HEK293 (cell line): Measurements from ENCODE around the gene METTL25B.

ENCODE experiments used
- HOXA7 ChIP-seq: sonication (generic); formaldehyde crosslinking; IDR thresholded peaks from 2 replicates; pipeline ENCODE4 v1.8.1; 2022; ENCODE audit warnings: missing genetic modification reagents, borderline replicate concordance
- SETDB1 ChIP-seq: IDR thresholded peaks from one replicate; pipeline ENCODE4 v1.6.1; 2017; ENCODE audit warnings: mild to moderate bottlenecking, low read length, moderate library complexity, mixed read lengths; ENCODE audit not compliant: insufficient read length
- SP2 ChIP-seq: fragments of 450-650 bp; formaldehyde crosslinking; IDR thresholded peaks from 2 replicates; pipeline ENCODE4 v1.5.1; 2016; ENCODE audit warnings: missing biosample characterization, missing genetic modification characterization
- ZNF24 ChIP-seq: fragments of 450-650 bp; formaldehyde crosslinking; IDR thresholded peaks from 2 replicates; pipeline ENCODE4 v1.5.1; 2016; ENCODE audit warnings: missing biosample characterization, missing genetic modification characterization
- ZNF501 ChIP-seq: fragments of 450-650 bp; formaldehyde crosslinking; IDR thresholded peaks from 2 replicates; pipeline ENCODE4 v1.5.1; 2016; ENCODE audit warnings: missing biosample characterization, missing genetic modification characterization
- ZNF510 ChIP-seq: fragments of 450-650 bp; formaldehyde crosslinking; IDR thresholded peaks from 2 replicates; pipeline ENCODE4 v1.5.1; 2018; ENCODE audit warnings: mild to moderate bottlenecking, missing genetic modification characterization, missing biosample characterization; ENCODE audit not compliant: insufficient replicate concordance
- ZNF610 ChIP-seq: fragments of 450-650 bp; formaldehyde crosslinking; IDR thresholded peaks from 2 replicates; pipeline ENCODE4 v1.5.1; 2016; ENCODE audit warnings: missing biosample characterization, missing genetic modification characterization, borderline replicate concordance
- ZNF626 ChIP-seq: fragments of 450-650 bp; sonication (Bioruptor Pico); formaldehyde crosslinking; IDR thresholded peaks from 2 replicates; pipeline ENCODE4 v1.5.1; 2018; ENCODE audit warnings: missing biosample characterization, missing genetic modification characterization, inconsistent platforms
- TF ChIP-seq, protein P1 (sequence below): fragments of 450-650 bp; formaldehyde crosslinking; IDR thresholded peaks from 2 replicates; pipeline ENCODE4 v1.5.1; 2016; ENCODE audit warnings: missing biosample characterization, missing genetic modification characterization
- TF ChIP-seq, protein P2 (sequence below): fragments of 450-650 bp; formaldehyde crosslinking; IDR thresholded peaks from 2 replicates; pipeline ENCODE4 v1.5.1; 2016; ENCODE audit warnings: missing biosample characterization, missing genetic modification characterization
- TF ChIP-seq, protein P3 (sequence below): fragments of 450-650 bp; formaldehyde crosslinking; IDR thresholded peaks from 2 replicates; pipeline ENCODE4; 2016; ENCODE audit warnings: missing biosample characterization, missing genetic modification characterization

DNA sequence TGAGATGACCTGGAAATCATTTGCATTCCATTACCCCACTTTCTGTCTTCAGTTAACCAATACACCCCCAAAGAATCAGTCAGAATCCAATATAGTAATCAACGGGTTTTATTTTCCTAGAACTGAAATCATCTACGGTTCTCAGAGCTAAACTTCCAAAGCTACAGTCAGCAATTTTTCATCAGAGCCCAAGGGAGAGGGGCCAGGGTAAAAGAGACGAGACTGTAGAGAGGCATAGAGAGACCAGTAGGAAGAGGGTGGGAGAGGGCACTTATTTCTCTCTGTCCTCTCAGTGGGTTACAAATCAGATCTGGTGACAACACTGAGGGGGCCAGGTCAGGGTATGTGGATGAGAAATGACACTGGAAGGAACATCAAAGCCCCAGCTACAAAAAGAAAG, 13.7 kb downstream of the METTL25B start:
- TF ChIP-seq ZNF501: no peak
- TF ChIP-seq ZNF610: no peak
- no peak for TF ChIP-seq ZNF510 (tag by site-specific recombination)
- TF ChIP-seq, protein P1, sequence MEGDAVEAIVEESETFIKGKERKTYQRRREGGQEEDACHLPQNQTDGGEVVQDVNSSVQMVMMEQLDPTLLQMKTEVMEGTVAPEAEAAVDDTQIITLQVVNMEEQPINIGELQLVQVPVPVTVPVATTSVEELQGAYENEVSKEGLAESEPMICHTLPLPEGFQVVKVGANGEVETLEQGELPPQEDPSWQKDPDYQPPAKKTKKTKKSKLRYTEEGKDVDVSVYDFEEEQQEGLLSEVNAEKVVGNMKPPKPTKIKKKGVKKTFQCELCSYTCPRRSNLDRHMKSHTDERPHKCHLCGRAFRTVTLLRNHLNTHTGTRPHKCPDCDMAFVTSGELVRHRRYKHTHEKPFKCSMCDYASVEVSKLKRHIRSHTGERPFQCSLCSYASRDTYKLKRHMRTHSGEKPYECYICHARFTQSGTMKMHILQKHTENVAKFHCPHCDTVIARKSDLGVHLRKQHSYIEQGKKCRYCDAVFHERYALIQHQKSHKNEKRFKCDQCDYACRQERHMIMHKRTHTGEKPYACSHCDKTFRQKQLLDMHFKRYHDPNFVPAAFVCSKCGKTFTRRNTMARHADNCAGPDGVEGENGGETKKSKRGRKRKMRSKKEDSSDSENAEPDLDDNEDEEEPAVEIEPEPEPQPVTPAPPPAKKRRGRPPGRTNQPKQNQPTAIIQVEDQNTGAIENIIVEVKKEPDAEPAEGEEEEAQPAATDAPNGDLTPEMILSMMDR (tag by site-specific recombination): no peak
- TF ChIP-seq ZNF626 (tag by site-specific recombination): no peak
- TF ChIP-seq, protein P2, sequence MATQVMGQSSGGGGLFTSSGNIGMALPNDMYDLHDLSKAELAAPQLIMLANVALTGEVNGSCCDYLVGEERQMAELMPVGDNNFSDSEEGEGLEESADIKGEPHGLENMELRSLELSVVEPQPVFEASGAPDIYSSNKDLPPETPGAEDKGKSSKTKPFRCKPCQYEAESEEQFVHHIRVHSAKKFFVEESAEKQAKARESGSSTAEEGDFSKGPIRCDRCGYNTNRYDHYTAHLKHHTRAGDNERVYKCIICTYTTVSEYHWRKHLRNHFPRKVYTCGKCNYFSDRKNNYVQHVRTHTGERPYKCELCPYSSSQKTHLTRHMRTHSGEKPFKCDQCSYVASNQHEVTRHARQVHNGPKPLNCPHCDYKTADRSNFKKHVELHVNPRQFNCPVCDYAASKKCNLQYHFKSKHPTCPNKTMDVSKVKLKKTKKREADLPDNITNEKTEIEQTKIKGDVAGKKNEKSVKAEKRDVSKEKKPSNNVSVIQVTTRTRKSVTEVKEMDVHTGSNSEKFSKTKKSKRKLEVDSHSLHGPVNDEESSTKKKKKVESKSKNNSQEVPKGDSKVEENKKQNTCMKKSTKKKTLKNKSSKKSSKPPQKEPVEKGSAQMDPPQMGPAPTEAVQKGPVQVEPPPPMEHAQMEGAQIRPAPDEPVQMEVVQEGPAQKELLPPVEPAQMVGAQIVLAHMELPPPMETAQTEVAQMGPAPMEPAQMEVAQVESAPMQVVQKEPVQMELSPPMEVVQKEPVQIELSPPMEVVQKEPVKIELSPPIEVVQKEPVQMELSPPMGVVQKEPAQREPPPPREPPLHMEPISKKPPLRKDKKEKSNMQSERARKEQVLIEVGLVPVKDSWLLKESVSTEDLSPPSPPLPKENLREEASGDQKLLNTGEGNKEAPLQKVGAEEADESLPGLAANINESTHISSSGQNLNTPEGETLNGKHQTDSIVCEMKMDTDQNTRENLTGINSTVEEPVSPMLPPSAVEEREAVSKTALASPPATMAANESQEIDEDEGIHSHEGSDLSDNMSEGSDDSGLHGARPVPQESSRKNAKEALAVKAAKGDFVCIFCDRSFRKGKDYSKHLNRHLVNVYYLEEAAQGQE: no peak
- TF ChIP-seq SP2 (tag by site-specific recombination): no peak
- TF ChIP-seq ZNF24 (tag by site-specific recombination): no peak
- TF ChIP-seq HOXA7: no peak
- TF ChIP-seq, protein P3, sequence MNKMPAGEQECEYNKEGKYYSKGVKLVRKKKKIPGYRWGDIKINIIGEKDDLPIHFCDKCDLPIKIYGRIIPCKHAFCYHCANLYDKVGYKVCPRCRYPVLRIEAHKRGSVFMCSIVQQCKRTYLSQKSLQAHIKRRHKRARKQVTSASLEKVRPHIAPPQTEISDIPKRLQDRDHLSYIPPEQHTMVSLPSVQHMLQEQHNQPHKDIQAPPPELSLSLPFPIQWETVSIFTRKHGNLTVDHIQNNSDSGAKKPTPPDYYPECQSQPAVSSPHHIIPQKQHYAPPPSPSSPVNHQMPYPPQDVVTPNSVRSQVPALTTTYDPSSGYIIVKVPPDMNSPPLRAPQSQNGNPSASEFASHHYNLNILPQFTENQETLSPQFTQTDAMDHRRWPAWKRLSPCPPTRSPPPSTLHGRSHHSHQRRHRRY (tag by site-specific recombination): no peak
- no peak for TF ChIP-seq SETDB1
